PC-3 (cell line): ENCODE measurements around the gene ZMYND19. TPM values are rescaled to one million over a fixed set of nuclear protein-coding genes. Genes with fewer than 3 reads are reported as not detected.
"Not testable (repeated sequence)": the region's sequence is repeated elsewhere in the genome, so short reads cannot be mapped to it uniquely, and the experiment has no call there.

Experiments used
- ATAC-seq: fragments of 200-7000 bp; cut with Tn5 transposase; 2 replicates; pipeline ENCODE4 v1.9.1; 2020; ENCODE audit warnings: mild to moderate bottlenecking, moderate library complexity
- BruUV-seq: library from RNA; stranded (reverse); fragments of 400-500 nt; replicated peaks from 2 replicates; lab custom pipeline; 2021; lab: Mats Ljungman, UMichigan
- CTCF ChIA-PET: fragments of 300-600 bp; sonication (Branson Sonifier 250); formaldehyde crosslinking; loops from one replicate; lab custom pipeline; 2022; ENCODE audit warnings: antibody characterized with exemption; lab: Charles Lee
- POLR2A ChIA-PET: fragments of 300-600 bp; sonication (Branson Sonifier 250); formaldehyde crosslinking; loops from one replicate; lab custom pipeline; 2022; ENCODE audit warnings: antibody characterized with exemption; ENCODE audit not compliant: unreplicated experiment; lab: Charles Lee
- DNase-seq: peaks from one replicate; pipeline ENCODE4 v3.0.0-alpha.2; 2015
- H2AFZ ChIP-seq: fragments of 300-600 bp; sonication (generic); 2 replicates; pipeline ENCODE4 v1.6.0; 2016; ENCODE audit warnings: antibody characterized with exemption, low read length
- H3F3A ChIP-seq: fragments of 300-600 bp; sonication (generic); one replicate; pipeline ENCODE4 v1.6.0; 2017; ENCODE audit warnings: antibody characterized with exemption, low read length, control low read depth, mild to moderate bottlenecking; ENCODE audit not compliant: unreplicated experiment
- H3K27ac ChIP-seq: fragments of 300-600 bp; sonication (generic); 2 replicates; pipeline ENCODE4 v1.5.1; 2016; ENCODE audit warnings: mild to moderate bottlenecking, low read length
- H3K27me3 ChIP-seq: fragments of 300-600 bp; sonication (generic); 2 replicates; pipeline ENCODE4 v1.6.1; 2016; ENCODE audit warnings: low read length, mixed read lengths
- H3K36me3 ChIP-seq: fragments of 300-600 bp; sonication (generic); 2 replicates; pipeline ENCODE4 v1.6.1; 2016; ENCODE audit warnings: low read depth, mixed run types, low read length, mixed read lengths
- H3K4me1 ChIP-seq: fragments of 300-600 bp; sonication (generic); 2 replicates; pipeline ENCODE4 v1.5.1; 2016; ENCODE audit warnings: low read length; ENCODE audit not compliant: insufficient read depth
- H3K4me2 ChIP-seq: fragments of 300-600 bp; sonication (generic); 2 replicates; pipeline ENCODE4 v1.6.0; 2016; ENCODE audit warnings: low read length
- H3K4me3 ChIP-seq: fragments of 300-600 bp; sonication (generic); 2 replicates; pipeline ENCODE4 v1.5.1; 2016; ENCODE audit warnings: mild to moderate bottlenecking, low read length, mixed read lengths
- H3K79me2 ChIP-seq: fragments of 300-600 bp; sonication (generic); 2 replicates; pipeline ENCODE4 v1.6.1; 2017; ENCODE audit warnings: low read length, mixed read lengths
- H3K9ac ChIP-seq: fragments of 300-600 bp; sonication (generic); 2 replicates; pipeline ENCODE4 v1.6.0; 2016; ENCODE audit warnings: mild to moderate bottlenecking, low read length
- H3K9me2 ChIP-seq: fragments of 300-600 bp; sonication (generic); replicated peaks from 2 replicates; pipeline ENCODE4 v1.6.1; 2016; ENCODE audit warnings: mixed run types, low read length, mixed read lengths
- H3K9me3 ChIP-seq: fragments of 300-600 bp; sonication (generic); 2 replicates; pipeline ENCODE4 v1.6.1; 2016; ENCODE audit warnings: low read length, mixed read lengths
- H4K20me1 ChIP-seq: fragments of 300-600 bp; sonication (generic); 2 replicates; pipeline ENCODE4 v1.6.1; 2016; ENCODE audit warnings: low read length, mixed read lengths
- EZH2 ChIP-seq: fragments of 300-600 bp; sonication (generic); IDR thresholded peaks from one replicate; pipeline ENCODE4 v1.6.1; 2017; ENCODE audit warnings: antibody characterized with exemption, mild to moderate bottlenecking, low read length; ENCODE audit not compliant: unreplicated experiment
- EZH2phosphoT487 ChIP-seq: fragments of 300-600 bp; sonication (generic); IDR thresholded peaks from 2 replicates; pipeline ENCODE4 v1.6.1; 2018; ENCODE audit warnings: mild to moderate bottlenecking, antibody characterized with exemption, low read length, borderline replicate concordance
- intact Hi-C: fragments of 100-400 bp; cut with micrococcal nuclease; formaldehyde crosslinking; loops from 2 replicates; pipeline ENCODE4 v1.9.0; 2023
- total RNA-seq: library from RNA; depleted of rRNA; stranded (reverse); fragments of >200 nt; gene quantifications from 2 replicates; pipeline ENCODE4 v1.2.3, GENCODE V29; 2014
- TF ChIP-seq, protein P1 (sequence below): fragments of 300-600 bp; sonication (generic); conservative IDR thresholded peaks from 2 replicates; pipeline ENCODE4 v1.5.1; 2017; ENCODE audit warnings: antibody characterized with exemption, low read depth, mild to moderate bottlenecking, low read length

The ZMYND19 gene
- total RNA-seq, 1 experiment from 2014 or later, result 39.5 TPM

DNA sequence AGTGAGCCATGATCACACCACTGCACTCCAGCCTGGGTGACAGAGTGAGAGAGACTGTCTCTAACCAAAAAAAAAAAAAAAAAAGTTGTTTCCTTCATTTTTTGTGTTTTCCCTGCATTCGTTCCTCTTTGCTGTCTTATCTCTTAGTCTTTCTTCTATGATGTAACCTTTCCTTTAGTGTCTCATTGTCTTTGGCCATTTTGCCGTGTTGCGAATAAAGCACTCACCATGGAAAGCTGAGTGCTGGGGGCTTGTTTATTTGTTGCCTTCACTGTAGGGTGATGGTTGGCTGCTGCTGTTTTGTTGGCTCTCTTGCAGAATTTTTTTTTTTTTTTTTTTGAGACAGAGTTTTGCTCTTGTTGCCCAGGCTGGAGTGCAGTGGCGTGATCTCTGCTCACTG lies 36.2 kb upstream of the ZMYND19 start:
- no peak for DNase-seq
- CTCF ChIA-PET, result no interaction called here

DNA sequence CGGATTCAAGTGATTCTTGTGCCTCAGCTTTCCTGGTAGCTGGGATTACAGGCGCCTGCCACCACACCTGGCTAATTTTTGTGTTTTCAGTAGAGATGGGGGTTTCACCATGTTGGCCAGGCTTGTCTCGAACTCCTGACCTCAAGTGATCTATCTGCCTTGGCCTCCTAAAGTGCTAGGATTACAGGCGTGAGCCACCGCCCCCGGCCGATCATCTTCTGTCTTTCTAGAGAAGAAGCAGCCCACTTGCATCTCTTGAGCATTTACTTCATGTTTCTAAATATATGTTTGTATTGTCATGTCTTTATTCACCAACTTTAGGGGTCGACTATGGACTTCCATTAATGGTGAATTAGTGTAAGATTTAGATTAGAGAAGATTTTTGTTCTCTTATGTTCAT lies 31.9 kb upstream of the ZMYND19 start:
- H3K9me3 ChIP-seq, H3F3A ChIP-seq, BruUV-seq, H3K4me3 ChIP-seq, H3K9me2 ChIP-seq, CTCF ChIA-PET, H2AFZ ChIP-seq, H3K36me3 ChIP-seq, H3K27ac ChIP-seq, POLR2A ChIA-PET, ATAC-seq, H3K4me2 ChIP-seq, H3K27me3 ChIP-seq, intact Hi-C loops, H4K20me1 ChIP-seq, H3K9ac ChIP-seq, DNase-seq: not testable (repeated sequence)
- Histone ChIP-seq H3K4me1 (peaks cover 17% of the 10 kb centered on the region), H3K79me2 (peaks cover 91% of the 10 kb centered on the region)

More for the DNA sequence above, 36.2 kb upstream of the ZMYND19 start:
- no peak for ATAC-seq
- H3K9me3 ChIP-seq, result no peaks in the 10 kb centered on the region
- H3K4me2 ChIP-seq, result no peak overlapping the region
- H3K9me2 ChIP-seq, result no peaks in the 10 kb centered on the region
- H3K27ac ChIP-seq, result no peak overlapping the region
- peaks cover 5% of the 10 kb centered on the region for H3K4me1 ChIP-seq
- TF ChIP-seq EZH2phosphoT487 (no peak), EZH2 (no peak)
- TF ChIP-seq, protein P1, sequence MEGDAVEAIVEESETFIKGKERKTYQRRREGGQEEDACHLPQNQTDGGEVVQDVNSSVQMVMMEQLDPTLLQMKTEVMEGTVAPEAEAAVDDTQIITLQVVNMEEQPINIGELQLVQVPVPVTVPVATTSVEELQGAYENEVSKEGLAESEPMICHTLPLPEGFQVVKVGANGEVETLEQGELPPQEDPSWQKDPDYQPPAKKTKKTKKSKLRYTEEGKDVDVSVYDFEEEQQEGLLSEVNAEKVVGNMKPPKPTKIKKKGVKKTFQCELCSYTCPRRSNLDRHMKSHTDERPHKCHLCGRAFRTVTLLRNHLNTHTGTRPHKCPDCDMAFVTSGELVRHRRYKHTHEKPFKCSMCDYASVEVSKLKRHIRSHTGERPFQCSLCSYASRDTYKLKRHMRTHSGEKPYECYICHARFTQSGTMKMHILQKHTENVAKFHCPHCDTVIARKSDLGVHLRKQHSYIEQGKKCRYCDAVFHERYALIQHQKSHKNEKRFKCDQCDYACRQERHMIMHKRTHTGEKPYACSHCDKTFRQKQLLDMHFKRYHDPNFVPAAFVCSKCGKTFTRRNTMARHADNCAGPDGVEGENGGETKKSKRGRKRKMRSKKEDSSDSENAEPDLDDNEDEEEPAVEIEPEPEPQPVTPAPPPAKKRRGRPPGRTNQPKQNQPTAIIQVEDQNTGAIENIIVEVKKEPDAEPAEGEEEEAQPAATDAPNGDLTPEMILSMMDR, result no peak
- H4K20me1 ChIP-seq, result peaks cover 13% of the 10 kb centered on the region; the same call in 1 of the 2 replicates
- H3K27me3 ChIP-seq, result no peaks in the 10 kb centered on the region
- H3F3A ChIP-seq, result no peaks in the 10 kb centered on the region
- H3K79me2 ChIP-seq, result peaks cover 96% of the 10 kb centered on the region
- no peak overlapping the region for H2AFZ ChIP-seq
- H3K36me3 ChIP-seq, result no peaks in the 10 kb centered on the region
- POLR2A ChIA-PET, result no interaction called here
- BruUV-seq, result no TSS peak
- H3K9ac ChIP-seq, result no peak overlapping the region
- intact Hi-C loops, result no loop called here
- no peak overlapping the region for H3K4me3 ChIP-seq

DNA sequence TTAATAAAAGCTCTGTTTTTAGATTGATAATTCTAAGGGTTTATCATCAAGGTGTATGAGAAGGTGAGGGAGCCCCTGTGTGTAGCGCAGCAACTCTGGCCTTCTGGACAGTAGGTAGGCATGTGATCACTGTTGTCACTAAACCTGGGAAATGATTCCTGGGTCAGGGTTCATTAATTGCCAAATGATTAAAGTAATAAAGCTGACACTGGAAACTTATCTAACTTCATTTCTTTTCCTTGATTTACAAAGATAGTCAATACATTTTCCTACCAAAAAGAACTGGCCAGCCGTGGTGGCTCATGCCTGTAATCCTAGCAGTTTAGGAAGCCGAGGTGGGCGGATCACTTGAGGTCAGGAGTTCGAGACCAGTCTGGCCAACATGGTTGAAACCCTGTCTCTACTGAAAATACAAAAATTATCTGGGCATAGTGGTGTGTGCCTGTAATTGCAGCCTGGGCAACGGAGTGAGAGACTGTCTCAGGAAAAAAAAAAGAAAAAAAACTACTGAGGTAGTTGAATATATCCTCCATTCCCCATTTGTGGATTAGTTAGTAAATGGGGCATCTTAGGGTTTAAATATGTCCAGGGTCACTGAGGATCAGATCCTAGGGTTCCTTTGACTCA lies 30.9 kb upstream of the ZMYND19 start:
- H3K36me3 ChIP-seq, result no peaks in the 10 kb centered on the region

More for the DNA sequence above, 30.9 kb upstream of the ZMYND19 start:
- DNase-seq (peak; percentile 19), ATAC-seq (no peak)
- no TSS peak for BruUV-seq
- H3K27me3 ChIP-seq, result no peaks in the 10 kb centered on the region
- H4K20me1 ChIP-seq, result 0 out of 2 replicates have a peak, but pooled peaks cover 3% of the 10 kb centered on the region
- TF ChIP-seq, protein P1, result peak; percentile 45; the same call in 1 of the 2 replicates
- TF ChIP-seq EZH2phosphoT487 (no peak), EZH2 (no peak)
- H3K9ac ChIP-seq, result no peak overlapping the region
- no peaks in the 10 kb centered on the region for H3K9me3 ChIP-seq
- peak overlapping the region; percentile 96; the same call in 1 of the 2 replicates for H3K4me2 ChIP-seq
- POLR2A ChIA-PET, result no interaction called here
- H3K9me2 ChIP-seq, result no peaks in the 10 kb centered on the region
- intact Hi-C loops, result no loop called here
- no peak overlapping the region for H3K27ac ChIP-seq
- no peak overlapping the region for H2AFZ ChIP-seq
- peaks cover 91% of the 10 kb centered on the region for H3K79me2 ChIP-seq
- H3K4me3 ChIP-seq, result no peak overlapping the region
- peaks cover 17% of the 10 kb centered on the region for H3K4me1 ChIP-seq
- no peaks in the 10 kb centered on the region for H3F3A ChIP-seq
- CTCF ChIA-PET, result no interaction called here
